SW 1271 (cell line): Measurements from ENCODE around the gene ABCE1.
A peak's percentile ranks its signal among the peaks of the same experiment; 100 is the strongest.

ENCODE experiments used
- DNase-seq, 2 experiments: peaks; one replicate each; lab custom pipeline; 2025; lab: John Stamatoyannopoulos, UW

The ABCE1 gene

GRCh38 chr4:145097821-145098674 lies at the start of gene ABCE1, which contains the start of gene ANAPC10:
Gene ABCE1, plus strand, starts transcription at chr4:145098311. Its CDS starts 6,102 bp downstream, at chr4:145104413.
Gene ANAPC10, minus strand, starts transcription at chr4:145098196. Its CDS starts 2,097 bp downstream, at chr4:145096099.
- DNase-seq = peak; percentile 81 to 93

- DNase-seq = no peak
These were observed 49.3 kb upstream of the ABCE1 start for GRCh38 chr4:145048817-145049216.

- DNase-seq = no peak
These were observed 48.9 kb upstream of the ABCE1 start for GRCh38 chr4:145049241-145049640.

GRCh38 chr4:145055533-145056257 lies 42.4 kb upstream of the ABCE1 start:
- DNase-seq = no peak

DNA sequence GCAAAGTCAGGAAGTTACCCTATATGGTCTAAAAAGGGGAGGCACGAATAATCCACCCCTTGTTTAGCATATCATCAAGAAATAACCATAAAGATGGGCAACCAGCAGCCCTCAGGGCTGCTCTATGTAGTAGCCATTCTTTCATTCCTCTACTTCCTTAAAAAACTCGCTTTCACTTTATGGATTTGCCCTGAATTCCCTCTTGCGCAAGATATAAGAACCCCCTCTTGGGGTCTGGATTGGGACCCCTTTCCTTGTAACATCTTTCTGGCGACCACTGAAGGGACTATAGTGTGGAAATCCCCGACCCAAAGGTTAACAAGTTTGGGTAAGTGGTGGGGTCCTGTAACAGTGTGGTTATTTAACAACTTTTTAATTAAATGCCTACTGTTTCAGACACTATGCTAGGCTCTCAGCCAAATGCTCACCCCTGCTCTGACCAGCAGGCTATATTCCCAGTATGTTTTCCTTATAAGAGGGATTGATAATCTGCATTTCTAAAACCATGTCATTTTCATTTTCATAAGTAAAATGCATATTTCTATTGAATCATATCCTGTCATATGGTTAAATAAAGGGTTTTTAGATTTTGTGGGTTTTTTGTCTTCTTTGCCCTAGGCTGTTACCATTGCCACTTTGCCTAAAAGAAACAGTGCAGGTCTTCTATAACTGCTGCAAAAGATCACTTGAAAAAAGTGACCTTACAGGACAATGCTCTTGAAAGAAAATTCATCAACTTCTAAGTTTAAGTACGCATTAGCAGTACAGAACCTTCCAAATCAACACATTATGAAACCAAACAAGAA lies 41.6 kb upstream of the ABCE1 start:
- DNase-seq = no peak

- no peak for DNase-seq
These were observed 39.9 kb upstream of the ABCE1 start for GRCh38 chr4:145058256-145058655.

DNA sequence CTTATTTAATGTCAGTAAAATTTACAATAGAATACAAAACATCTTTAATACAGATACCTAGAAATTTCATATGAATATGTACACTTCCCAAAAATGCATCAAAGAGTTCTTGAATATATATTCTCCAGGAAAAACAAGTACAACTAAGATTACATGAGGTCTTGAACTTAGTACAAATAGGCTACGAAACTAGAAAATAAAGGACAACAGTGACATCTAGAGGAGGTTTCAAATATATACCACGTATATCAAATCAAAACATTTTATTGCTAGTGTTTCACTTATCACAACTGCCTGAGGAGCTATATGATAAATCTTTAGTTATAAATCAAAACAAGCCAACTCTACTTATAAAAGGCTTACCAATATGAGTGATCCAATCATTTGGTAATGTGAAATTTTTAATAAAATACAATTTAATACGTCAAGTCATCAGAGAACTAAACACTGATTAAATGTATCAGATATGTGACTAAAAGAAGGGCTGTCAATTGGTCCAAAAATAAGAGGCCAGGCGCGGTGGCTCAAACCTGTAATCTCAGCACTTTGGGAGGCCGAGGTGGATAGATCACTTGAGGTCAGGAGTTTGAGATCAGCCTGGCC lies 36.7 kb upstream of the ABCE1 start:
- DNase-seq = peak in 1 of 2 experiments; percentile 62

DNA sequence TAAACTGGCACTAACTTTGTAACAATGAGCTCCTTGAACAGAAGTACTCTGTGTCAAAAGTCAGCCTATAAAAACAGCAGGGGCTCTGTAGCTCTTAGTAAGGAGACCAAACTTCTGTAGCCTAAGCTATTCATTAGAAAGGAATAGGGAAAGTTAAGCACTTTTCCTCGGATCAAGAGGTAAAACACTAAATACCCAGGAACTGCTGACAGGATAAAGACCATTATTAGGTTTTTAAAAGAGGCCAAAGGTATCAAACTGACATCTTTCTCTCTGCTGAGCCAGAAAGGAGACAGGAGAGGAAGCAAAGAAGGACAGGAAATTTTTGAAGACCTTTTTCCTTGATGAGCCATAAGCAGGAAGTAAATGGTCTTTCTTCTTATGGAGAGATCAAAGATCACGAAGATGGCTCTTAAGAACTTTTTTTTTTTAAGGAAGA lies 32.0 kb upstream of the ABCE1 start:
- DNase-seq = no peak

- DNase-seq = no peak
These were observed 28.8 kb upstream of the ABCE1 start for GRCh38 chr4:145069361-145069760.

- no peak for DNase-seq
These were observed 26.6 kb upstream of the ABCE1 start for GRCh38 chr4:145071560-145071959.

GRCh38 chr4:145075742-145076468 lies 22.2 kb upstream of the ABCE1 start:
- no peak for DNase-seq

DNA sequence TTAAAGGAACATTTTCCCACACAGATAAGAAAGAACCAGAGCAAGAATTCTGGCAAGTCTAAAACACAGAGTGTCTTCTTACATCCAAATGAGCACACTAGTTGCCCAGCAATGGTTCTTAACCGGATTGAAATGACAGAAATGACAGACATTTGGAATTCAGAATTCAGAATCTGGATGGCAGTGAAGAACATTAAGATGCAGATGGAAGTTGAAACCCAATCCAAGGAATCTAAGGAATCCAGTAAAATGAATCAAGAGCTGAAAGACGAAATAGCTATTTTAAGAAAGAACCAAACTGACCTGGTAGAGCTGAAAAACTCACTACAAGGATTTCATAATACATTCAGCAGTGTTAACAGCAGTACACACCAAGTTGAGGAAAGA lies 21.6 kb upstream of the ABCE1 start:
- no peak for DNase-seq

DNA sequence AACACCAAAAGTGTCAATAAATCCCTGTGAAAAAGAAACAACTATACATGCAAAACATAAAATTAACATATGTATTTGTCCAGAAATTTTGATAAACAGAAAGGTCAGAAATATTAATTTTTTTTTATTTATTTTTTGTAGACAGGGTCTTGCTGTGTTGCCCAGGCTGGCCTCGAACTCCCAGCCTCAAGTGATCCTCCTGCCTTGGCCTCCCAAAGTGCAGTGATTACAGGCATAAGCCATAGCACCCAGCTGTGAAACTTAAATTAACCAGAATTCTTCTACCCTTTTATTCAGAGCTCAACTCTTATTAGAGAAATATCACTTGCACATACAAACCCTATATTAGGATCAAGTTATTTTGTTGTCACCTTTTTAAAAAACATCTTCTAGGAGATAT lies 16.4 kb upstream of the ABCE1 start:
- DNase-seq = no peak

GRCh38 chr4:145083891-145084605 lies 14.1 kb upstream of the ABCE1 start:
- DNase-seq = no peak

- no peak for DNase-seq
These were observed 7.7 kb upstream of the ABCE1 start for GRCh38 chr4:145090380-145090779.

GRCh38 chr4:145093638-145094037 lies 4.5 kb upstream of the ABCE1 start:
- no peak for DNase-seq

DNA sequence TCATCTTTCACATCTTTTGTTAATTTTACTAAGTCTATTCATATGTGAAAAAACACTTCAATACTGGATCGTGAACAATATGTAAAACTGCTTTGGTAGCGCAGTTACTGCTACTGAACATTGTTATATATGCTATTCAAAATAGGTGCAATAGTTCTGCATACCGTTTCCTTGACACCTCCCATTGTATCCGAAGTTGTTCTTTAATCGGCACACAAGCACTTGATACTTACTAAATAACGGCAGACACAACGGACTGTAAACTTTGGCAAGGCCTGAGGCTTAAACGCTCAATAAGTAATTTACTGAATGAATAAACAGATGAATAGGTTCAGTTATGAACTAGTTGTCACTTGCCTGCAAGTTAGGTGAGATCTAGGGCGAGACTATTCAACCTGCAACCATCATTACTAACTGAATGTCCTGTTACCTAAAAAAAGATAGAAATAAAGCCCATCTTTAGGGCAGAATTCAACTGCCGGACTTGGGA lies 735 bp upstream of the ABCE1 start:
- DNase-seq = no peak

- peak; percentile 3 to 41 for DNase-seq
These were observed 545 bp downstream of the ABCE1 start for GRCh38 chr4:145098675-145099037.

DNA sequence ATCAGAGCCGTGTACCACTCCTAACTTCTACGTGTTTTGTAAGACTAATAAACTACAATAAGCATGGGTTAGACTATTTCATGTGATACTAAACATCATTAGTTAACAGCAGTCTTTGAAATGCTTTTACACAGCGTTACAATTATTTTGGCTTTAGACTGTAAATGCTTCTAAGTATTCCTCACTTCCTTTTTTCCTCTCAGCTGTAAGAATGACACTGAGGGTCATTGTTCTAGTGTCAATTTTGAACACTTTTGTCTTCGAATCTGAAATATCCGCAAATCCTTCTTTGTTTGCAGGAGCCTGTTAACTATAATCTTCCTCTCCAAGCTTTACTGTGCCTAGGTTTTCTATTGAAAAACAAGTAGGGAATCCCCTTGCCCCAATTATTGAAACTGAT lies 1.5 kb downstream of the ABCE1 start:
- no peak for DNase-seq

DNA sequence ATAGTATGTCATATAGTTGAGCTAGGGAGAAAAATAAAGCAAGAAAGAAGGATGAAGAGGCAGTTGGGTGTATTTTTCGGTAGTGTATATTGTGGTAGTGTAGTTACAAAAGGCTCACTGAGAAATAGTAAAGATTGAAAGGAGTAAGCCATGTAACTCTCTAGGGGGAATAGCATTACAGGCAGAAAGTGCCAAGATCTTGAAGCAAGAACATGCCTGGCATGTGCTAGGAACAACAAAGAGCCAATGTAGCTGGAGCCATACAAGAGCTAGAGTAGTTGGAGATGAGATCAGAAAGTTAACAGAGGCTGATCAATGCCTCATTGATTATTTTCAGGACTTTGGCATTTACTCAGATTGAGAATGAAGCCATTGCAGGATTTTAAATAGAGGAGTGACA lies 3.0 kb downstream of the ABCE1 start:
- DNase-seq = no peak
